Fibroblast of skin of left quadriceps (primary cell): ENCODE data around the gene TTC21A.

Experiments
- DNase-seq, 2 experiments: peaks; one replicate each; pipeline ENCODE4 v3.0.0-alpha.2; 2013; ENCODE audit warnings: low read depth in 2 of 2

Gene TTC21A

GRCh38 chr3:39137991-39138803 is 30.7 kb downstream of the TTC21A start:
- no peak for DNase-seq

- no peak for DNase-seq
Measured at GRCh38 chr3:39138804-39139415, 31.4 kb downstream of the TTC21A start.

GRCh38 chr3:39139442-39139841 is 32.0 kb downstream of the TTC21A start:
- DNase-seq = no peak

- DNase-seq = no peak
Measured at GRCh38 chr3:39140341-39140971, 33.0 kb downstream of the TTC21A start.

GRCh38 chr3:39141171-39141995 is 33.9 kb downstream of the TTC21A start:
- DNase-seq = no peak

GRCh38 chr3:39142067-39142466 is 34.6 kb downstream of the TTC21A start:
- no peak for DNase-seq

GRCh38 chr3:39143051-39143885 is 35.8 kb downstream of the TTC21A start:
- DNase-seq = no peak

- no peak for DNase-seq
Measured at GRCh38 chr3:39144095-39144747, 36.7 kb downstream of the TTC21A start.

GRCh38 chr3:39144748-39145380 is 37.4 kb downstream of the TTC21A start:
- no peak for DNase-seq

GRCh38 chr3:39146083-39146501 is 38.6 kb downstream of the TTC21A start:
- no peak for DNase-seq

- peak; percentile 94 for DNase-seq
Measured at GRCh38 chr3:39146611-39147591, 39.4 kb downstream of the TTC21A start.

GRCh38 chr3:39147711-39148434 is 40.4 kb downstream of the TTC21A start:
- DNase-seq = no peak

GRCh38 chr3:39148435-39149058 is 41.1 kb downstream of the TTC21A start:
- no peak for DNase-seq

- no peak for DNase-seq
Measured at GRCh38 chr3:39149059-39149455, 41.6 kb downstream of the TTC21A start.

- no peak for DNase-seq
Measured at GRCh38 chr3:39149498-39150147, 42.1 kb downstream of the TTC21A start.

GRCh38 chr3:39150148-39150802 is 42.8 kb downstream of the TTC21A start:
- no peak for DNase-seq
